ENCODE measurements around the gene RPS6KA4.
"Not testable (repeated sequence)": the region's sequence is repeated elsewhere in the genome, so short reads cannot be mapped to it uniquely, and the experiment has no call there.

Gene RPS6KA4

DNA sequence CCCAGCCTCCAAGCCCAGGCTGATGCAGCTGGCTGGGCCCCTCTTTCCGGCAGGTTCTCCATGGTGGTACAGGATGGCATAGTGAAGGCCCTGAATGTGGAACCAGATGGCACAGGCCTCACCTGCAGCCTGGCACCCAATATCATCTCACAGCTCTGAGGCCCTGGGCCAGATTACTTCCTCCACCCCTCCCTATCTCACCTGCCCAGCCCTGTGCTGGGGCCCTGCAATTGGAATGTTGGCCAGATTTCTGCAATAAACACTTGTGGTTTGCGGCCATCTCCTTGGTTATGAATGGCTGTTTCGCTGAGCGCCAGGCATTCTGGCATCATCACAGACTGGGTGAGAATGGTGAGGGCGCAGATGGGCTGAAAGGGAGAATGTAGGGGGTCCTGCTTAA is 37.4 kb upstream of the RPS6KA4 start:
- no peak for DNase-seq (ENCODE audit: low read depth)
- H3K4me3 ChIP-seq (replicated peaks; ENCODE audit: low read depth, low read length), result no peak overlapping the region
- TF ChIP-seq, protein P1, sequence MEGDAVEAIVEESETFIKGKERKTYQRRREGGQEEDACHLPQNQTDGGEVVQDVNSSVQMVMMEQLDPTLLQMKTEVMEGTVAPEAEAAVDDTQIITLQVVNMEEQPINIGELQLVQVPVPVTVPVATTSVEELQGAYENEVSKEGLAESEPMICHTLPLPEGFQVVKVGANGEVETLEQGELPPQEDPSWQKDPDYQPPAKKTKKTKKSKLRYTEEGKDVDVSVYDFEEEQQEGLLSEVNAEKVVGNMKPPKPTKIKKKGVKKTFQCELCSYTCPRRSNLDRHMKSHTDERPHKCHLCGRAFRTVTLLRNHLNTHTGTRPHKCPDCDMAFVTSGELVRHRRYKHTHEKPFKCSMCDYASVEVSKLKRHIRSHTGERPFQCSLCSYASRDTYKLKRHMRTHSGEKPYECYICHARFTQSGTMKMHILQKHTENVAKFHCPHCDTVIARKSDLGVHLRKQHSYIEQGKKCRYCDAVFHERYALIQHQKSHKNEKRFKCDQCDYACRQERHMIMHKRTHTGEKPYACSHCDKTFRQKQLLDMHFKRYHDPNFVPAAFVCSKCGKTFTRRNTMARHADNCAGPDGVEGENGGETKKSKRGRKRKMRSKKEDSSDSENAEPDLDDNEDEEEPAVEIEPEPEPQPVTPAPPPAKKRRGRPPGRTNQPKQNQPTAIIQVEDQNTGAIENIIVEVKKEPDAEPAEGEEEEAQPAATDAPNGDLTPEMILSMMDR (IDR thresholded peaks at IDR 0.05; ENCODE audit: low read length, missing control alignments), result no peak

DNA sequence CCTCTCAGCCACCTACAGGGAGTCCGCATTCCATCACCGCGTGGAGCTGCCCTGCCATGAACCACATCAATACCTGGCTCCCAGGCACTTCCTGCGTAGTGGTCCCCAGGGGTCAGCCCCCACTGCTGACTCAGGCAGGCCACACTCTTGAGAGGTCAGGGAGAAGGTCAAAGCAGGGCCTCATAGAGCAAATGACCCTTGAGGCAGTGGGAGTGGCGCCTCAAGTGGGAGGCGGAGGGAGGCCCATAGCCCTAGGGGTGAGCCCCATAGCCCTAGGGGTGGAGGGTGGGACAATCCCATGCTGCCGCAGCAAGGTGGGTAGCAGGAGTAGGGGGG is 36.1 kb upstream of the RPS6KA4 start:
- TF ChIP-seq, protein P1 (IDR thresholded peaks at IDR 0.05; ENCODE audit: low read length, missing control alignments), result no peak
- no peak overlapping the region for H3K4me3 ChIP-seq (replicated peaks; ENCODE audit: low read depth, low read length)
- no peak for DNase-seq (ENCODE audit: low read depth)

GRCh38 chr11:64323373-64323772 is 35.6 kb upstream of the RPS6KA4 start:
- TF ChIP-seq, protein P1 (IDR thresholded peaks at IDR 0.05; ENCODE audit: low read length, missing control alignments), result no peak

DNA sequence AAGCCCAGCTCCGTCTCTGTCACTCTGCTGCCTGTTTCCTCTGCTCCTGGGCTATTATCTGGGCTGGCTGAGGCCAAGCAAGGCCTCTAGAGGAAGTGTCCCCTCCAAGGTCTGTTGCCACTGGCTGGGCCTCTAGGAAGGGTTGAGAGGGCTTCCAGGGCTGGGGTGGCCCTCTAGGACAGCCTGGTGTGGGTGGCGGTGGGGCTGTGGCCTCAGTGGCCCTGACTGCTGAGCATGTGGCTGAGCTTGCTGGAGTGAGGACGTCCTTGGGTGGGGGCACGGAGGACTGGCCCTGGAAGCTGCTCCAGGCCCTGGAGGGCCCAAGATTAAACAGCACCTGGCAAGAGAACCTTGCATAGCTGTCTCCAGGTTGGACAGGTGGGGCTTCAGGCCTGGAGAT is 35.0 kb upstream of the RPS6KA4 start:
- DNase-seq (ENCODE audit: low read depth); H3K4me3 ChIP-seq (replicated peaks; ENCODE audit: low read depth, low read length): not testable (repeated sequence)

More at GRCh38 chr11:64323373-64323772, 35.6 kb upstream of the RPS6KA4 start:
- no peak for DNase-seq (ENCODE audit: low read depth)
- H3K4me3 ChIP-seq (replicated peaks; ENCODE audit: low read depth, low read length), result no peak overlapping the region

GRCh38 chr11:64324692-64325469 is 34.1 kb upstream of the RPS6KA4 start:
- H3K4me3 ChIP-seq (replicated peaks; ENCODE audit: low read depth, low read length), result no peak overlapping the region
- TF ChIP-seq, protein P1 (IDR thresholded peaks at IDR 0.05; ENCODE audit: low read length, missing control alignments), result no peak
- no peak for DNase-seq (ENCODE audit: low read depth)

GRCh38 chr11:64327375-64327774 is 31.6 kb upstream of the RPS6KA4 start:
- no peak overlapping the region for H3K4me3 ChIP-seq (replicated peaks; ENCODE audit: low read depth, low read length)
- TF ChIP-seq, protein P1 (IDR thresholded peaks at IDR 0.05; ENCODE audit: low read length, missing control alignments), result no peak
- no peak for DNase-seq (ENCODE audit: low read depth)

DNA sequence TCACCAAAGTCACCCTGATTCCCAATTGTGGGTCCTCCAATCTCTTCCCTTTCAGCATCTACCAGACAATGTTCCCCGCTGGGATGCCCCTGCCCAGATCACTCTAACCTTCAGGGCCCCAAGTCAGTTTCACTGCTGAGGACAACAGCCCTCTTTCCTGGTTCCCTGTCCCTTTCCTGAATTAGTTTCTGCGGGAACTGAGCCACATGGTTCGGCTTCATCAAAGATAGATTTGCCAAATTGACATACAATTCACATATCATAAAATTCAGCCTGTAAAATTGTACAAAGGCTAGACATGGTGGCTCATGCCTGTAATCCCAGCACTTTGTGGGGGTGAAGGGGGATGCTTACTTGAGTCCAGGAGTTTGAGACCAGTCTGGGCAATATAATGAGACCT is 31.0 kb upstream of the RPS6KA4 start:
- DNase-seq (ENCODE audit: low read depth), result no peak
- TF ChIP-seq, protein P1 (IDR thresholded peaks at IDR 0.05; ENCODE audit: low read length, missing control alignments), result no peak

More for the DNA sequence above, 31.0 kb upstream of the RPS6KA4 start:
- H3K4me3 ChIP-seq (replicated peaks; ENCODE audit: low read depth, low read length), result no peak overlapping the region

Data from fibroblast of pulmonary artery (primary cell).